Fibroblast of skin of back (primary cell): ENCODE measurements around the gene SORBS2.

Experiments
- DNase-seq: peaks from one replicate; pipeline ENCODE4 v3.0.0-alpha.2; 2013

SORBS2 gene

DNA sequence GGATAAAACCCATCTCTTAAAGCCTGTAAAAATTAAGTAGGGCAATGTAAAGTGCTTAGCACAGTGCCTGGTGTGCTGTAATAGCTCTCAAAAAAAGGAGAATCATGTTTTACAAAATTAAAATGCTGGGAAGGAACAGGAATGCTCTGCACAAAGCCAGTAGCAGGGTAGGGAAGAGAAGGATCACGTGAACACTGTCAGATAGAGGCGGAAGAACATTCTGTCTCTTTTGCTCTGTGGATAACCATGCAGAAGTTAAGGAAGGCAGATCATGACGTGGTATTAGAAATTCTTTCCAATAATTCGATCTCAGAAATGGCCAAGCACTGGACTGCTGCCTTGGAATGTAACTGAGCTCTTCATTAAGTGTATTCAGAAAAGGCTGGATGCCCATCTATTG is 140.5 kb downstream of the SORBS2 start:
- no peak for DNase-seq

DNA sequence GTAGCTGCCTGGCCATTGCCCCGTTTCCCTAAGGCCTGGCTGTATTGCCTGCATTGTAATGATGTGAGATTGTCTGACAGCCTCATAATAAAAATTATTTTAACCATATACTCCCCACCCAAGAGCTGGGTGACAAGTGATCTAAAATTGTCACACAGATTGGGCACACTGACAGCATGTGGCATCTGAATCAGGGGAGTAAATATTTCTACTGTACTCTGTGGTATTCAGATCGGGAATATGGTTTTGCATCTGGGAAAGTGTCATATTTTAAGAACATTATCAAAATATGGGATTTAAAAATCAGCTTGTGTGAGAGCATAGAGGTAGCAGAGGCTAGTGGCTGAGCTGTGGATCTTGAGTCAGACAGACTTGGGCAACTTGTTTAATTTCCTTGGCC is 140.9 kb downstream of the SORBS2 start:
- no peak for DNase-seq

DNA sequence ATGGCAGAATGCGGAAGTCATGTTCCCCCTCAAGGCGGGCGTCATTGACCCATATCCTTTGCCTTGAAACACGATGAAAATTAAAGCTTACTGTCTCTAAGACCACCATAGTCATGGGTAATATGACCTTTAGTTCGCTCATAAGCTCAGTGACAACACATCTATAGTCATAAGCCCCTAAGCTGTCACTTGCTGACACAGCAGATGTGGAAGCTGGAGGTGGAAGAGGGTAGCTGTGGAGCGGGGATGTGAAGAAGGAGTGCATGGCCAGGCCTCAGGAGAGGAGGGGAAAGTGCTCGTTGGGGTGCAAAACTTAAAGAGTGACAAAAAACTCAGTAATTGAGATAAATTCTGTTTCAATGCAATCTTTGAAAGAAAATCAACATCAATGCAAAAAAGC is 142.7 kb downstream of the SORBS2 start:
- no peak for DNase-seq

DNA sequence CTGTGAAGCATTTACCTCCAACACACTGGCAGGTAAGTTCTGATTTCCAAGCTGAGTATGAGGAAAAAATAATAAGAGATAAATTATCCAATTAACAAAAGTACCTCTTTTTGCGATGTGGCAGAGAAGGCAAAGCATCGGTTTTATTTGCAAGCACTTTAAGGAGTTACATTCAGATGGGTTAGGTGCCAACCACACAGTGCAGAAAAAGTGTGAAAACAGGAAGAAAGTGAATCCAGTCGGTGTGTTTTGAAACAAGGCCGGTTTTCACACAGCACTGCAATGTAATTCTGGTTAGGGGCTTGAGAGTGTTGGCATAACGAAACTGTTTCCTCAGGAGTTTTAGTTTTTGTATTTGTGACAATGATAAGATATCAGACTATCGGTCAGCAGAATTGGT is 145.8 kb downstream of the SORBS2 start:
- DNase-seq, result no peak

DNA sequence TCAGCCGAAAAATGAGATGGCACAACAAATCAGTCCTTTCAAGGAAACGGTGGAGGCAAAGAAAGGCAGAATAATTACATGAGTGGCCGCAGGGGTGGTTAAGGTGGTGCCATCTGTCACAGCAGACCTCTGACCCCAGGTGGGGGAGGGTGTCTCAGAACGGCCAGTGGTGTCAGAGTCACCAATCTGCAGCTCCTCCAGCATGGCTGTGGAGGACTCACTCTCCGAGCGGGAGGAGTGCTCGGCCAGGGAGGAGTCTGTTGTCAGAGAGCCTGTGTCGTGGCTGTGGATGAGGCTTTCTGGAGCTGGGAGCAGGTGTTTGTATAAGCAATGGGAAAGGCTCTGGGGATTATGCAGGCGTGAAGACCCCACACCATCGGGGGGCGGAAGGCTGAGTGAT is 146.3 kb downstream of the SORBS2 start:
- DNase-seq, result no peak

DNA sequence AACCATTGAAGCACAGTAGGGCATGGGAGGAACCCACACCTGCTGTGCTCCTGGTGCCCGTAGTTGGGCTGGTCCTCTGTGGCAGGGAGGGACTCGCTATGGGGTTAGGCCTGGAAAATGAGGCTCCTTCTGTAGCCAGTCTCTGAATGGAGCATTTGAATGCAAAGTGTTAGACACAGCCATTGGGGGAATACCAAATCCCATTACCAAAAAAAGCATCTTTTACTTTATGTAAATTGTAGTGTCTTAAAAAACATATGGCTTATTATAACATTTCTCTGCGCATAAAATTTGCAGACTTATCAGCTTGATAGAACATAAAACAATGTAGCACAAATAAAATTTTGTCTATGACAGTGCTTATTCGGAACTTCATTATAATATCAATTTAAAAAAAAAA is 147.5 kb downstream of the SORBS2 start:
- DNase-seq, result no peak

DNA sequence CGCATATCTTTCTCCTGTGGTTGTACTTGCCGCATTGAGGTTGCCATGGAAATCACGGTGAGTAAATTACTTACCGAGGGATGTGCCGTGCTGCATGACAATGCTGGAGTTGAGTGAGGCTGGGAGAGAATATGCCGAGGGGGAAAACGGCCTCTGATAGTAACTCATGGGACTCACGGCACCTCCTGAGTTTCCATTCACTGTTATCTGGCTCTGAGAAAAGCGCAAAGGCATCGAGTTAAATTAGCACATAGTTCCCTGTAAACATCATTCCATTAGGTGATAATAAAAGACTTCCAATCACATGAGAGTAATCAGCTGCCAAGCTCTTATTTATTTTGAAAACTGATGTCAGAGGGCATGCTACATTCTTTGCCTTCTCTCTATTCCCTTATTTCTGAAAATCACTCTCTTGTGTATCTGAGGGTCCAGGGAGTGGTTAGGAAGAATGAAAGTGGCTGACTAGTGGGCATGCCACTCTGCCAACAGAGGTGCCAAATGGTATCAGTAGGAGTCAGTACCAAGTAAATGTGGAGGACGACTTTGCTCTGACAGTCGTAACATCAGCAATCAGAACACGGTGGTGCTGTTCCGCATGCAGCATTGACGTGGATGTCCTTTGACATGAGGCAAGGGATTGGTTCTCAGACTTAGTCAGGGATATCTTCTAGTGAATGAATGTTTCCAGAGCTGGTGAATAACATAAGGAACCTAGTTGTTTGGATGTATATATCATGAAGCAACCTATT is 149.8 kb downstream of the SORBS2 start:
- no peak for DNase-seq

DNA sequence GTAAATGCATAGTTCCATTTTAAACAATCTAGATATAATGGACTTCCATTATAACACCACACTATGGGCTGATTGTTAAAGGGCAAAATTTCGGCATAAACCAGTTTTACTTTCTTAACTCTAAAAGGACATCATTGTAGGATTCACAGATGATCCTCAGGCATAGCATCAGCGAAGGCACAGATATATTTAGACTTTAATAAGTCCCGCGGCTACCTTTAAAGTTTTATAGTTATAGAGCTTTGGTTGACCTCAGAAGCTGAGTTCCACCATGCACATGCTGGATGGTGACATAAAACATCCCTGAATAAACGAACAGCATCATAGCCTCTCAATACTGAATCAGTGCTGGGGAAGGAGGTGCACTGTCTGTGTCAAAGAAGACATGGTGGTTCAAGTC is 151.7 kb downstream of the SORBS2 start:
- no peak for DNase-seq

DNA sequence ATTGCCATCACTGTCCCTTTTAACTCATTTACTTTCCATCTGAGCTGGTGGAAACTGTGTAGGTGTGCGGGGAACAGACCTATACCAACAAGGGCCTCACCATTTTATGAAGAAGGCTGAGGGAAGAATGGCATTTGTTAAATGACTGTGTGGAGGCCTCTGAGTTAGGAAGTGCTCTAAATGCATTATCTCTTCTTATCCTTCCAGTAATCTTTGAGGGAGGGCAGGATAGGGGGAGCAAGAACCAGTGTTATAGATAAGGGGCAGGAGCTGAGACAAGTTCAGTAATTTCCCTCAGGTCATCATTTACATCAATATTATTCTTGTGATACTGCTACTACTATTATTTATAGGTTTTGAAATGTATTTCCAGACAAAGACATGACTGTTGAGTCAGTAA is 154.3 kb downstream of the SORBS2 start:
- DNase-seq, result no peak

DNA sequence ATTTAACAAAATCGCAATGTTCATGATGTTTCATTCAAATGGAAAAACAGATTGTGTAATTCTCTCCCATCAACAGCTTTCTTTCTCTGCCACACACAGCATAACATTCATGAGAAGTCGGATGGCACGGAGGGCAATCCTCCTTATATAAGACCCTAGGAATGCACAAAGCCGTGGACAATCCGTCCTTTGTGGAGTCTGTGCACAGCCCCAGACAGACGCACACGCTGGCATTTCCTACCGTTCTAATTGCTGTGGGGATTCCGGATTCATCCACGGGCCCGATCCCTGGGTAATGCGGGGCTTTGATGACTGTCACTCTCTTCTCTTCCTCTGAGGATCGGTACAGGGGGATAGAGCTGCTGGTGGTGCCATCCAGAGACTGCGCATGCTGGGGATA is 154.8 kb downstream of the SORBS2 start:
- DNase-seq, result no peak

DNA sequence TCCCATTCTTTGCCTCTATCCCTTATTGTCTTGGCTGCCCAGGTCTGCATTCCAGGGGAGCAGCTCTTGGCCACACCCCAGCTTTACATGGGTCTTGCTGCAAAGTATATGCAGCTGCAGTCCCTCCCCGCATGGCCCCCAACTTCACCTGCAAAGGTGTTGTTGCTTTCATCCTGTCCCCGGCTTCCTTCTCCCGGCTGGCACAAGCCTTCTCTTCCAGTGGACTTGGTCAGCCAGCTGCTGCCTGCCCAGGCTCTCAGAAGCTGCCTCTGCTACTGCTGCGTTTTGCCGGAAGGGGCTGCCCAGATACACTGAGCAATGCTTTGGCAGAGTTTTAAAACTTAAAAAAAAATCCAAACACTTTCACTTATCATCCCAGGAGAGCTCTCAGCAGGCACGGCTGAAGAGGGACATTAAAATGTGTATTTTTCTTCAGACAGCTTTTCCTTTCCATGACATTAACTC is 155.5 kb downstream of the SORBS2 start:
- peak; percentile 56 for DNase-seq

DNA sequence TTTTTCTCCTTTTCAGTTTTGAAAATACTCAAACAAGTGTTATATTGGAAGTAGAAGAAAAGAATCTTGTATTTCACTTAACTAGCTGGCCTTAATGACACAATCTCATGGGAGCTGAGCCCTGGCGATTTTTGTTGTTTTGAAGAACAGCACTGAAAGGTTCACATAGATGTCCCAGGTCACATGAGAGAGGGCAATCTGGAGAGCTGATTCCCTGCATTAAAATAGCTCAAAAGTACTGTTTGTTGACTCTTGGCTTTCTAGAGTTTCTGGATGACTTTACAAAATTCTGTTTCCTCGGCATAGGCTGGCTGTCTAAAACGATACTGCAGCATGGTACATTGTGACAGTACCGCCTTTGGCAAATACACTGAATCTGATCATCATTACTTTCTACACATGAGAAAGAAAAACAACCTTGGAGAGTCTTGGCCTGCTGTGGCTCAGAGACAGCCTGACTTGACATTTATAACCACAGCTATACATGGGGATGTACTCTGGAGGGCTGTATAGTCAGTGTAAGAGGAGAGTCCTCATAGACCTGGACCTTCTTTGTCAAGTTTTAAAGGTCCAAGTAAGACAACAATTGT is 156.9 kb downstream of the SORBS2 start:
- no peak for DNase-seq

DNA sequence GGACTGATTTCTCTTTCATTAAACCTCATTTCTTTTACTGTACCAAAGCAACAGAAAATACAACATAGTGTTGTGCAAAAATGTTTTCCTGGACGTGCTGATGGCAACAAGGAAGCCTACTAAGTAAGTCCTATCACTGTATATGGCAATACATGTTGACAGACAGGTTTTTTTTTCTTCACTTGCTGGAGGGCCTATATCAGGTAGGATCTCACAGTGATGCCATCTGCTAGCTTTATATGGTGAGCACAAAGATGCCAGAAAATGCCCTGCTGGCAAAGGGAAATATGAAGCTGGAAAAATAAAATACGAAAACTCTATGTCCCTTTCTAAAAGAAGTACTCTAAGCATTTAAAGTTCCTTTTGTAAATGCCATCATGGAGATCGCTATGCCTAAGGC is 157.7 kb downstream of the SORBS2 start:
- no peak for DNase-seq

DNA sequence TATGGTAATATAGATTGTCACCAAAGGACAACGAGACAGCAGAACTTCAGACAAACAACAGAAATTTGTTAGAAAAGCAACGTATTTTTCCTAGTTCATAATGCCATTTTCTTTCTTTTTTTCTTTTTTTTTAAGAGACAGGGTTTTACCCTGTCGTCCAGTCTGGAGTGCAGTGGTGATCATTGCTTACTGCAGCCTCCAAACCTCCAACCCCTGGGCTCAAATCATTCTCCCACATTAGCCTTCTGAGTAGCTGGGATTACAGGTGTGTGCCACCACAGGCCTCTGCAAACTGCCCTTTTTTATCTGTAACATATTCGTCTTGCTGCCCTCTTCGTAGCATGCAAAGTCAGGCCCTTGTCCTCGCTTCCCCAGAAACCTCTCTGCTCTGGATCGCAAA is 160.1 kb downstream of the SORBS2 start:
- DNase-seq, result no peak

DNA sequence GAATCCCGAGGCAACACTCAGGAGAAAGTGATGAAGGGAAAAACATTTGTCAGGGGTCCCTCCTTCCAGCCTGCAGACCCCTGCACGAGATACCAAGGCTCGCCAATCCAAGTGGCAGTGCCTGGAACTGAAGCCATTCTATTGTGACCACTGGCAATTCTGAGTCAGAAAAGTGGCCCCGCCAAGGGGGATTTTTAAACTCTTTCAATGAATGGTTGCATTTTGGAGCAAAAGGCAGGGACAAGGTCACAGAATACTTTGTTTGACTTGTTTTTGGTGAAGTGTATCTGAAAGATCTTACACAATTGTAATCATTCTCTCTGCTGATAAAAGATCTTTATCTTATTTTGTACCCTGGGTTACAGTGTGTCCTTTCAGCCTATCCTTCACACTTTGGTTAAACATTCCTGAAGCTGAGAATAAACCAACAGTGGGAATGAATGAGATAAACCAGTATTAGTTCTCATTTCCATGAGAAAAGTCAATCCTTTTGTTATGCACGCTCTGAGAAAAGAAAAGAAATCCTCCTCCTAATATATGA is 160.8 kb downstream of the SORBS2 start:
- DNase-seq, result no peak

DNA sequence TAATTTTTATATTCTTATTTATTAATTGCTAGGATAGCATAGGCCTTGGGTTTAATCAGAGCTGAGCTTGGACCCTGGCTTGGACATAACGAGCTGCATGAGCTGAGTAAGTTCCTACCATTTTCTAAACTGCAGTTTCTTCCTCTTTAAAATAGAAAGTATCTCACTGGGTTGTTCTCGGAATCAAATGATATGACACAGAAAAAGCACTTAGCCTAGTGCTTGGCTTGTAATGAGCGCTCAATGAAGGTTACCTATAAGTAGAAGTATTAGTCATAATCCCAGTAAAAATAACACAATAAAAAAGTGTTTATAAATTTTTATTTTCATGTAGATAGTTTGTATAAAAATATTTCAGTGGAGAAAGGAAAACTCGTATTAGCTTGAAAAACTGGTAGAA is 163.4 kb downstream of the SORBS2 start:
- no peak for DNase-seq

DNA sequence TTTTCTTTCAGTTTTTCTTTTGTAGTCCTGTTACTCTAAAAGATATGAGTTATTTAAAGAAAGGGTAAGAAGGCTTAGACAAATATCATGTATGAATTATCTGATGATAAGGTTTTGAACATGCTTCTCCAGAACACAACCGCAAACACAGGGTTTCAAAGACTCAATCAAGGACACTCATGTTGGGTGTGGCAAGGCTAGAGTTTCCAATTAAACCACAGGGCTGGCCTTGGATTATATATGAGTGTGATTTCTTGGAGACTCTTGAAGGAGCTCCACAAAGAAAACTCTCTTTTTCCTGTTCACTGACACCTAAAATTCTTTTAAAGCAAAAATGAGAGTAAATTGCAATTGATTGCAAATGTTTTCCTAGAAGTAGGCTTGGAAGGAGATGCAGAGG is 166.6 kb downstream of the SORBS2 start:
- no peak for DNase-seq

DNA sequence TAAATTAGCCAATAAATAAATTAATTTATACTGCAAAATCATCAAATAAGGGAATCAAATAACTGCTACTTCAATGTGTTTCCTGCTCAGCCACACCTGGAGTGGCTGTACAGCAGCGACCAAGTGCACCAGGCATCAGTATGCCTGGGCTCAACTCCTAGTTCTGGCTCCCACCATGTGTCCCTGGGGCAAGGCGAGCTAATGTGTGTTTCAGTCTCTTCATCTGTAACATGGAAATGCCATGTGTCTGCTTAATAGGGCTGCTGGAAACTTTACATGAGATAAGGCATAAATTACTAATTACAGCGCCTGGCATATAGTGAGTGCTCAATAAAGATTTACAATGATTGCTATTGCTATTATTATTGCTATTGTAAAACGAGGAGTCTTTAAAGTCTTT is 167.6 kb downstream of the SORBS2 start:
- DNase-seq, result no peak

DNA sequence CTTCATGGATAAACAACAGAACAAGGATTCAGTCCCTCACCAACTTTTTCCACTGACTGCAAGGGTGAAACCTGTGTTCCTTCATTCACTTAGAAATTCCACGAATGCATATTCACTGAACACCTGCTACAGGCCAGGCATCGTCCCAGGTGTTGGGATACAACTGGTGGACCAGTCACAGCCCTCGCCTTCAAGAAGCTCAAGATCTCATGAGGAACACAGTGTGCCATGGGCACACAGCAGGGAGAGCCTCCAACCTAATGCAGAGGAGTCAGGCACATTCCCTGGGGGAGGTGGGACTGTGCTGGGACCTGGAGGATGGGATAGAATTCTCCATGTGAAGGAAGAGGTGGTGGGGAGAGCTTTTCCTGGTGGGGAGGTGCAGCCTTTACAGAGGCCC is 169.1 kb downstream of the SORBS2 start:
- no peak for DNase-seq

DNA sequence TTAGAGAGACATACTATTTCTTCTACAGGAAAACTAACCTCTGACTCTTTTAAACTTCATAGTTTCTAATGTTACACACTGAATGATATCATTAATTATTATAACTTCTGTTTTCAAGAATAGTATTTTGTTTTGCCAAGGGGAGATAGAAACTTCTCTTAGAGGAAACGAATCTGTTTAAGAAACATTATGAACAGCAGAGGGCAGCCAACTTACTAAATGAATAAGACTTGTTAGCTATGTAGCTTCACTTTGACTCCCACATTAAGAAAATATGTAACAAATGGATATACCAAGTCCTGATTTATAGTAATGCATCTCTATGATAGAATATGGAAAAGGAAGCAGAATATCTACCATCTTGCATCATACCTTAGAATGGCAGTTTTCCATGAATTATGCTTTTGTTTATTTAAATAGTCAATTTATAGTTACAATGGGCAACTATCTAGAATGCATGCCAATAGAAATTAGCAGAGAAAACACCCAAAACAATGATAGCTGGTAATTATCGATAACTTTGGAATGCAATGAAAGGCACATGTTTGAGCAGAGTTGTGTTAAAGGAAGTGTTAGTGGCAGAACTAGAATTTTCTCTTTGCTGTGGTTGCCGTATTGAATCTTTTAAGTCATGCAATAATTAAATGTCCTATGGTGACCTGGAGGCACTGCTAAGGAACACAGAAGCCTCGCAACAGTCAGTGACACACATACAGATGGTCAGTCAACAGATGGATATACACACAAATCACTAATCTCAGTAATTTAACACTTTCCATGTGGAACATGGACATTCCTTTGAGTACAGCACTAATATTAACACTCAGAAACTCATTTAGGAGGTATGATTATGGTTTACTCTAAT is 171.0 kb downstream of the SORBS2 start:
- peak; percentile 75 for DNase-seq

DNA sequence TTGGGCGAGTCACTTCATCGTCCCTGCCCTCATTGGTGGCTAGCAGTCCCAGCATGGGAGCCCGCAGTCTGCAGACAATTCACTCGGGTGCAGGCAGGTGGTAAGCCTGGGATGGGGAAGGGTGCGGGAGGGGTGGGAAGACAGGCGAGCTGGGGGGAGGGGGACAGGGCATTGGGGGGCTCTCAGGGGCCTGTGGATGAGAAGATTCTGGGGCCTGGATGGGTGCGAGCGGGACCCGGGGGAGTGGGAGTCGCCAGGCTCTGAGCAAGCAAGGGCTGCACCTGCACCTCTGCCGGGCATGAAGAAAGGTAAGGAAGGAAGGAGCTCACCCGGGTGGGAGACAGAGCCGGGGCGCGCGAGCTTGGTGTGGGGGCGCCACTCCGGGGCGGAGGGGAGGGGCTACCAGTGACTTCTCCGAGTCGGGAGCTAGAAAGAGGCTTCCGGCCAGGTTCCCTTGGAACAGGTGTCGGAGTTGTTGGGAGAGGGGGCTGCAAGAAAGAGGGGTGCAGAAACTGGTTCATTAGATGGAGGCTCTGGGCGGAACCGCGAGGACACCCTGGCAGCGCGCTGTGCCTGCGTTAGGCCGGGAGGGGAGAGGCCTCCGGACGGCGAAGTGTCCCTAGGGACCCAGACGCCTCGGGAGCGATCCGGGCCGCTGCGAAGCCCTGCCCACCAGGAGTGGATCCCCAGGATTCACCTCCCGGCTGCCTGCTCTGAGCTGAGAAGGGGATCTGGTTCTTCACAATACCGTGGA is 173.3 kb downstream of the SORBS2 start:
- no peak for DNase-seq

DNA sequence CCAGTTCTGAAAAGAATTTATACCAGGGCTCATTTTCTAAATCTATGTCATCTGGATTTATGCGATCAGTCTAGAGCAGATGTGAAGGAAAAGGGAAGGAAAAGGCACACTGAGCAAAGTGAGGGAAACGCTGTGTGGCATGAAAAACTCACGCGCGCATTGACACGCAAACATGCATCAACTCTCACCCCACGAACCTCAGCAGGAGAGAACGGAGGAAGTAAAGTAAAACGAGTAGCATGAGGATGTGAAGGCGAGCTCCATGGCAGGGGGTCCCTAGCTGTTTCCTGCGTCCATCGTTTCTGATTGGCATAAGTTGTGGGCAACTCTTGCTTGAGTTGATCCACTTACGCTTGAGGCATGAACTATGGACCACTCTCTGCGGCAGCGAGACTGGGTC is 173.9 kb downstream of the SORBS2 start:
- no peak for DNase-seq
